GM12801 (cell line): ENCODE data around the gene HTT.

Experiments used
- CTCF ChIP-seq: IDR thresholded peaks from one replicate; pipeline ENCODE4 v1.5.1; 2011; ENCODE audit warnings: control low read depth; ENCODE audit not compliant: insufficient read length; ENCODE audit errors: extremely low read depth

HTT gene

GRCh38 chr4:3077796-3078195 lies 3.3 kb downstream of the HTT start:
- TF ChIP-seq CTCF, result no peak

GRCh38 chr4:3079694-3080123 lies 5.2 kb downstream of the HTT start:
- no peak for TF ChIP-seq CTCF

GRCh38 chr4:3082925-3083515 lies 8.5 kb downstream of the HTT start:
- no peak for TF ChIP-seq CTCF

- TF ChIP-seq CTCF, result no peak
Observed at GRCh38 chr4:3083732-3084131, 9.3 kb downstream of the HTT start.

- no peak for TF ChIP-seq CTCF
Observed at GRCh38 chr4:3085948-3086670, 11.6 kb downstream of the HTT start.

- TF ChIP-seq CTCF, result no peak
Observed at GRCh38 chr4:3087115-3087797, 12.8 kb downstream of the HTT start.

- no peak for TF ChIP-seq CTCF
Observed at GRCh38 chr4:3091464-3091863, 17.0 kb downstream of the HTT start.
